Measurements from ENCODE around the gene AP1B1. TPM values are rescaled to one million over a fixed set of nuclear protein-coding genes. Genes with fewer than 3 reads are reported as not detected.
"Not testable (repeated sequence)": the region's sequence is repeated elsewhere in the genome, so short reads cannot be mapped to it uniquely, and the experiment has no call there.

The AP1B1 gene
- total RNA-seq, 2 experiments from 2014 or later: 56.6 to 59.9 TPM

DNA sequence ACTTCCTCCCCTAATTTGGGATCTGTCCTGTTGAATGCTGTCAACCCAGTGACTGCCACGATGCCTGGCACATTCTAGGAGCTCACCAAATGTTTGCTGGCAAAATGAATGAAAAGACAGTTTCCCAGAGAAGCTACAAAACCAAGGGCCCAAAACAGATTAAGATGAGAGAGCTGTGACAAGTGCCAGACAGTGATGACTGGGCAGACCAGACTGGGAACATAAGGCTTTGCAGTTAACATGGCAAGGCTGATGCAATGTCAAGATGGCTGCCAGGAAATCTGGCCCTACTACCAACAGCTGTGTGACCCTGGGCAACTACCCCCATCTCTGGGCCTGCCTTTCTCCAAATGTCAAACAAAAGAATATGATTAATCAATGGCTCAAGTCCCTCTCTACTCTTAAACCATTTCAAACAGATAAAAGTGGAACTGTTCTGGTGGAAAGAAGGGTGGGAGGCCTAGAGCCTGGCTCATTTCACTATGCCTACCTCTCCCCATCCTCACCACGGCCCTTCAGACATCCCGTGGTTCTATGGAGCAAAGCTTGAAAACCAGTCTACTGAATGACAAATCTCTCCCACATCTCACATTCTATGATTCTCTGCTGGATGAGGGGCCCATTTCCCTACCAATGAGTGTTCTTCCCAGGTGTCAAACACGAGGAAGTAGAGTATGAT, 12.8 kb downstream of the AP1B1 start:
- Mint-ChIP-seq H3K4me3 (no peak overlapping the region), H3K9me3 (ENCODE audit: low read depth) (no peaks in the 10 kb centered on the region), H3K27ac (peak overlapping the region; percentile 85), H3K36me3 (ENCODE audit: low read depth) (peaks cover 39% of the 10 kb centered on the region), H3K27me3 (no peaks in the 10 kb centered on the region), H3K4me1 (peaks cover 26% of the 10 kb centered on the region)
- ATAC-seq (peak; percentile 83), DNase-seq (peak; percentile 53)
- CTCF ChIA-PET: interaction anchor here (1.0 to 2.2 kb wide), 2 partner anchors 9 to 10 kb away, joined by 3 to 5 read pairs; no protein-coding TSS in a partner anchor
- intact Hi-C loops (cut with DNase I, micrococcal nuclease): no loop called here
- POLR2A ChIA-PET: no interaction called here

DNA sequence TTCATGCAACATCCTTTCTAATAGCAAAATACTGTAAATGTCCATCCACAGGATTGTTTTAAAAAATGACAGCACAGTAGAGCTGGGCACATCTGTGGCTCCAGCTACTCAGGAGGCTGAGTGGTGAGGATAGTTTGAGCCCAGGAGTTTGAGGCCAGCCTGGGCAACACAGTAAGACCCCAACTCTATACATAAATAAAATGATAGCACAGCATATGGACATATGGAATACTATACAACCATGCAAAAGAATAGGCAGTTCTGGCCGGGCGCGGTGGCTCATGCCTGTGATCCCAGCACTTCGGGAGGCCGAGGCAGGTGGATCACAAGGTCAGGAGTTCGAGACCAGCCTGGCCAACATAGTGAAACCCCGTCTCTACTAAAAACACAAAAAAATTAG, 13.6 kb downstream of the AP1B1 start:
- H3K4me1 Mint-ChIP-seq: peaks cover 25% of the 10 kb centered on the region
- CTCF ChIA-PET: interaction anchor here (1.0 kb wide), 1 partner anchor 9 kb away, joined by 3 read pairs; no protein-coding TSS in a partner anchor
- H3K27ac Mint-ChIP-seq: peak overlapping the region; percentile 25
- H3K27me3 Mint-ChIP-seq; ATAC-seq; intact Hi-C loops (cut with DNase I, micrococcal nuclease); H3K9me3 Mint-ChIP-seq (ENCODE audit: low read depth); DNase-seq; H3K4me3 Mint-ChIP-seq; POLR2A ChIA-PET: not testable (repeated sequence)
- H3K36me3 Mint-ChIP-seq (ENCODE audit: low read depth): peaks cover 39% of the 10 kb centered on the region

DNA sequence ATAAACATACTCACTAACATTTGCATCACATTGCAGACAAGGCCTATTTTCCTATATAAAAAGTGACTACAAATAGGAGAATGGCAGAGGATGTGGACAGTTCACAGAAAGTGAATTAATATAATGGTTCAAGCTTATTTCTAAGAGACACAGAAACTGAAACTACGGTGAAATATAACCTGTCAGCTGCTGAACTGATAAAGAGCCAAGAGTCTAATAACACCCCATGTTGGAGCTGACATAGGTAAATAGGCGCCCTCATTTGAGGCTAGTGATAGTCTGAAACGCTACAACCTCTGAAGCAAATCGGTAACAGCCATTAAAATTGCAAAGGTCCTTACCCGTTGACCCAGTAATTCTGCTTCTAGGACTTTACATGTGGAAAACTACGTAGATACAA, 14.0 kb downstream of the AP1B1 start:
- H3K9me3 Mint-ChIP-seq (ENCODE audit: low read depth): no peaks in the 10 kb centered on the region
- ChIA-PET CTCF (no interaction called here), POLR2A (no interaction called here)
- H3K4me1 Mint-ChIP-seq: peaks cover 27% of the 10 kb centered on the region
- H3K4me3 Mint-ChIP-seq: no peak overlapping the region
- ATAC-seq (no peak), DNase-seq (no peak)
- H3K27ac Mint-ChIP-seq: peak overlapping the region; percentile 25
- peaks cover 39% of the 10 kb centered on the region for H3K36me3 Mint-ChIP-seq (ENCODE audit: low read depth)
- H3K27me3 Mint-ChIP-seq: no peaks in the 10 kb centered on the region
- intact Hi-C loops (cut with DNase I, micrococcal nuclease): no loop called here

DNA sequence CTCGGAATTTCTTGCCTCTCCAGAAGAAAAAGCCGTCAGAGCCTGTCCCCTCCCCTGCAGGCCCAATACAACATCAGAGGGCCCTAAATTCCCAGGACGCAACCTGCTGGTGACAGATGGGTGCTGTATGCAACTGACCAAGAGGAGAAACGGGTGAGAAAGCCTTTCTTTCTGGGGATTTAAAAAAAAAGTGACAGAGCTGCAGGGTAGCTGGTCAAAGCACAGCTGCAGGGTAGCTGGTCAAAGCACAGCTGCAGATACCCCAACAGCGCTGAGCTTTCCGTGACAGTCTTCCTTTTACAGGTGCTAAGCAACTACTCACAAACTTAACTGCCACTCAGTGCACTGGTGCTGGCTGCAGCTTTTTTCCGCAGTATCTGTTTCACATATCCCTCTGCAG, 17.8 kb downstream of the AP1B1 start:
- Mint-ChIP-seq H3K27me3 (no peaks in the 10 kb centered on the region), H3K27ac (no peak overlapping the region), H3K9me3 (ENCODE audit: low read depth) (no peaks in the 10 kb centered on the region), H3K4me1 (peaks cover 23% of the 10 kb centered on the region), H3K4me3 (no peak overlapping the region), H3K36me3 (ENCODE audit: low read depth) (peaks cover 34% of the 10 kb centered on the region)
- DNase-seq (no peak), ATAC-seq (no peak)
- ChIA-PET CTCF (interaction anchor here (0.7 to 0.9 kb wide), 2 partner anchors 18 to 60 kb away, joined by 3 read pairs; partner anchors contain the start of gene AP1B1), POLR2A (no interaction called here)
- intact Hi-C loops (cut with DNase I, micrococcal nuclease): no loop called here

DNA sequence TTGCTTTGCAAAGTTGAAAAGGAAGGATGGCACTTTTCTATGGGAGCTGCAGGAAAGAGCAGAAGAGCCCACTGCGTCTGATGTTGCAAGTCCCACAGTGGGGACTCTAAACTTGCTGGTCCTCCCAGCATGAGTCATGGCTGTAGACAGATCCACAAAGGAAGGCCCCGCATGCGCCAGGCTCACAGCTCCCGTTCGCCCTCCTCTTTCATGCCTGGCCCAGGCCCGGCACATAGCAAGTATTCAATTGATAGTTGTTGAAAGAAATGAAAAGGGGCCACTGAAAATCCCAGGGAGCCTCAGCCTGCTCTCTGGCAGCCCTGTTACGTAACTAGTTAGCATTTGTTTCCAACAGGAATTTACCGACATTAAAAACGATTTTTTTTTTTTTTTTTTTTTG, 18.9 kb downstream of the AP1B1 start:
- Mint-ChIP-seq H3K27ac (no peak overlapping the region), H3K4me1 (peaks cover 16% of the 10 kb centered on the region), H3K36me3 (ENCODE audit: low read depth) (peaks cover 29% of the 10 kb centered on the region), H3K4me3 (no peak overlapping the region), H3K27me3 (no peaks in the 10 kb centered on the region), H3K9me3 (ENCODE audit: low read depth) (no peaks in the 10 kb centered on the region)
- ATAC-seq: no peak
- POLR2A ChIA-PET: no interaction called here
- CTCF ChIA-PET: interaction anchor here (0.7 kb wide), 1 partner anchor 26 kb away, joined by 3 read pairs; no protein-coding TSS in a partner anchor
- intact Hi-C loops (cut with DNase I, micrococcal nuclease): no loop called here
- no peak for DNase-seq

DNA sequence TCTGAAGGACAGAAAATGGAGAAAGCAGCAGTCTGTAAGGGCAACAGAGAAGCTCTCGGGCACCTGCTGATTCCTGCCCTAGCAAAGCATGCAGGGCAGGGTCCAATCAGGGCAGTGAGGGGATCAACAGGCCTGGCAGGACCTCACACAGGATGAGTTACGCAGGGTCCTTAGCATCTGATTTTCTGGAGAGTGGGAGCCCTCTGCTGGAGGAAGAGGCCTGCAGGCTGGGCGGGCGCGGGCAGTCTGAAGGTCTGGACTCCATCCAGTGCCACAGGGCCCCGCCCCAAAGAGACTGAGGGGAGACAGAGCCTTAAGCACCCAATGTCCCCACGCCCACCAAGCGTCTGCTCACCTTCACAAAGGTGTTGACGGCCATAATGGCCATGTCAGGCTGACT, 28.9 kb downstream of the AP1B1 start:
- Mint-ChIP-seq H3K27me3 (no peaks in the 10 kb centered on the region), H3K9me3 (ENCODE audit: low read depth) (no peaks in the 10 kb centered on the region), H3K4me1 (no peaks in the 10 kb centered on the region), H3K36me3 (ENCODE audit: low read depth) (peaks cover 32% of the 10 kb centered on the region), H3K4me3 (no peak overlapping the region), H3K27ac (no peak overlapping the region)
- intact Hi-C loops (cut with DNase I, micrococcal nuclease): no loop called here
- ChIA-PET POLR2A (interaction anchor here (1.2 kb wide), 1 partner anchor 88 kb away, joined by 4 read pairs; no protein-coding TSS in a partner anchor), CTCF (interaction anchor here (0.6 kb wide), 1 partner anchor 276 kb away, joined by 3 read pairs; no protein-coding TSS in a partner anchor)
- DNase-seq (peak; percentile 9), ATAC-seq (no peak)

DNA sequence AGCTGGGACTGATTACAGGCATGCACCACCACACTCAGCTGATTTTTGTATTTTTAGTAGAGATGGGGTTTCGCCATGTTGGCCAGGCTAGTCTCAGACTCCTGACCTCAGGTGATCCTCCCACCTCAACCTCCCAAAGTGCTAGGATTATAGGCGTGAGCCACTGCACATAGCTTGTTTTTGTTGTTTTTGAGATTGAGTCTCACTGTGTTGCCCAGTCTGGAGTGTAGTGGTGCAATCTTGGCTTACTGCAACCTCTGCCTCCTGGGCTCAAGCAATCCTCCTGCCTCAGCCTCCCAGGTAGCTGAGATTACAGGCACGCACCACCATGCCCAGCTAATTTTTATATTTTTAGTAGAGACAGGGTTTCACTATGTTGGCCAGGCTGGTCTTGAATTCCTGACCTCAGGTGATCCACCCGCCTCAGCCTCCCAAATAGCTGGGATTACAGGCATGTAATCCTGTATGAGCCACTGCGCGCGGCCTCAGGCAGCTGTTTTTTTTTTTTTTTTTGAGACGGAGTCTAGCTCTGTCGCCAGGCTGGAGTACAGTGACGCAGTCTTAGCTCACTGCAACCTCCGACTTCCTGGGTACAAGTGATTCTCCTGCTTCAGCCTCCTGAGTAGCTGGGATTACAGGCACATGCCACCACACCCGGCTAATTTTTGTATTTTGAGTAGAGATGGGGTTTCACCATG, 31.0 kb downstream of the AP1B1 start:
- ATAC-seq; H3K27ac Mint-ChIP-seq; H3K9me3 Mint-ChIP-seq (ENCODE audit: low read depth); POLR2A ChIA-PET; H3K4me1 Mint-ChIP-seq; H3K4me3 Mint-ChIP-seq; H3K27me3 Mint-ChIP-seq; DNase-seq; intact Hi-C loops (cut with DNase I, micrococcal nuclease): not testable (repeated sequence)
- CTCF ChIA-PET: interaction anchor here (0.7 kb wide), 1 partner anchor 90 kb away, joined by 3 read pairs; no protein-coding TSS in a partner anchor
- peaks cover 32% of the 10 kb centered on the region for H3K36me3 Mint-ChIP-seq (ENCODE audit: low read depth)

DNA sequence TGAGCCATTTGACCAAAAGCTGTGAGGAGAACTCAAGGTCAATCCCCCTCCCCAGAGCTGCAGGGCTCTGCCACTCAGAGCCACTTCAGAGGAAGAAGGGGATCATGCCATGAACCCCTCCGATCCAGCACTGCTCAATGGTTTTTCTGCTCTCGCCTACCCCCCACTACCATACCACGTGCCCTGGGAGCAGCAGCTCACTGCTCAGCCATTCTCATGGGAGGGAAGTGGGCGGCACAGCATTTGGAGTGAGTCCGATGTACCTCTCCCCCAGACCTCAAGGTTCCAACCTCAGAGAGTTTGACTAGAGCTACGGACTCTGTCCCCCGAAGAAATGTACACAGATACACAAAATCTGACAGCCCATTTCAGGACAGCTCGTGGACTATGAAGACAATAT, 34.5 kb downstream of the AP1B1 start:
- POLR2A ChIA-PET: no interaction called here
- intact Hi-C loops (cut with DNase I, micrococcal nuclease): no loop called here
- DNase-seq (no peak), ATAC-seq (no peak)
- Mint-ChIP-seq H3K9me3 (ENCODE audit: low read depth) (no peaks in the 10 kb centered on the region), H3K27me3 (no peaks in the 10 kb centered on the region), H3K4me3 (no peak overlapping the region), H3K4me1 (no peaks in the 10 kb centered on the region), H3K36me3 (ENCODE audit: low read depth) (peaks cover 21% of the 10 kb centered on the region), H3K27ac (no peak overlapping the region)
- CTCF ChIA-PET: no interaction called here

DNA sequence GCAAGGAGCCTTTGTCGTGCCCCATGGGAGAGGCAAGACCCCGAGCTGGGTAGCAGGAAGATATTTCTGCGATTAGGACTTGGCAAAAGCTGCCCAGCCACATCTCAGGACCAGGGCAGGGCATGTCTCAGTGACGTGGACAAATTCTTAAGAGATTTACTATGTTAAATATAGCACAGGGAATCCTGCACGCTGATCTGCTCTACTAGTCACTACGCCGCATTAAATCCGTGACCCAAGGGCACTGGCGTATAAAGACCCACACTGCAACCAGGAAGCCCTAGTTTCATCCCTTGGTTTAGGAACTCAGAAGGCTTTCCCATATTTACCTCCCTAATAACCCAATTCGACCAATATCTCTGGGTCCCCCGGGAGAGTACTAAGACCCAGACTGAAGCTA, 35.1 kb downstream of the AP1B1 start:
- Mint-ChIP-seq H3K27ac (no peak overlapping the region), H3K27me3 (no peaks in the 10 kb centered on the region), H3K4me1 (no peaks in the 10 kb centered on the region), H3K9me3 (ENCODE audit: low read depth) (no peaks in the 10 kb centered on the region), H3K4me3 (no peak overlapping the region), H3K36me3 (ENCODE audit: low read depth) (peaks cover 22% of the 10 kb centered on the region)
- ChIA-PET CTCF (no interaction called here), POLR2A (no interaction called here)
- DNase-seq: no peak
- intact Hi-C loops (cut with DNase I, micrococcal nuclease): no loop called here
- no peak for ATAC-seq

DNA sequence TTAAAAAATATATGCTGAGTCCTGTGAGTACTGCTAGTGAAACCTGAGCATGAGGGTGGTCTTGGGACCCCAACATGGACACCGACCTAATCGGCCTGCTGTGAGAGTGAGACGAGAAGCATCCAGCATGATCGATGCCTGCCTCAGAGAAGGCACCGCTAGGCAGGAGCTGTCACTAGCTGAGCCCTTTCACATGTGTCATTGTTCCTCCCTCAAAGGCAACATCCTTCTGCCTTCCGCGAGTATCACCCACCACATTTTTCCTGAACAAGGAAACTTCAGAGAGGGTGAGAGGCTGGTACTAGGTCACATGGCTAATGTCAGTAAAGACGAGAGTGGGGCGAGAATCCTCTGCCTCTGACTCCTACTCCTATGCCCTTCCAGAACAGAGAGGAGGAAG, 35.6 kb downstream of the AP1B1 start:
- Mint-ChIP-seq H3K27me3 (no peaks in the 10 kb centered on the region), H3K36me3 (ENCODE audit: low read depth) (peaks cover 19% of the 10 kb centered on the region), H3K4me3 (no peak overlapping the region), H3K9me3 (ENCODE audit: low read depth) (no peaks in the 10 kb centered on the region), H3K4me1 (no peaks in the 10 kb centered on the region), H3K27ac (no peak overlapping the region)
- CTCF ChIA-PET: no interaction called here
- POLR2A ChIA-PET: no interaction called here
- DNase-seq (no peak), ATAC-seq (no peak)
- intact Hi-C loops (cut with DNase I, micrococcal nuclease): no loop called here

DNA sequence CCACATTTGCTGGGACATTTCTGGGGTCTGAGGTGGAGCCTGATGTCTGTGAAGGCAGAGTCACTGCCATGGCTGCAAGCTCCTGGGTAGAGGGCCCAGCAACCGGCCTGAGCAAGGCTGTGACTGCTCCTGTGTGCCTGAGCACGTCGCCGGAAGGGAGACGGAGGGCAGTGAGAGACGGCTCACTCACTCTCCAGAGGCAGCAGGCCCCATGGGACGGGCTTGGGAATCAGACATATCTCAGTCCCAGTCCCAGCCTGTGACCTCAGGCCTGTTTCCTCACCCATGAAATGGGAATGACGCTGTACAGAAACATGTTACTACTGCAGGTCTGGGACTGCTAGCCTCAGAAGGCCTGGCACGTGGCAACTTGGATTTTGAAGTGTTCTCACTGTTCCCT, 36.5 kb downstream of the AP1B1 start:
- intact Hi-C loops (cut with DNase I, micrococcal nuclease): no loop called here
- Mint-ChIP-seq H3K4me1 (no peaks in the 10 kb centered on the region), H3K9me3 (ENCODE audit: low read depth) (no peaks in the 10 kb centered on the region), H3K27ac (no peak overlapping the region), H3K4me3 (no peak overlapping the region), H3K36me3 (ENCODE audit: low read depth) (peaks cover 24% of the 10 kb centered on the region), H3K27me3 (no peaks in the 10 kb centered on the region)
- CTCF ChIA-PET: interaction anchor here (0.6 kb wide), 1 partner anchor 10 kb away, joined by 3 read pairs; no protein-coding TSS in a partner anchor
- POLR2A ChIA-PET: no interaction called here
- DNase-seq (no peak), ATAC-seq (no peak)

DNA sequence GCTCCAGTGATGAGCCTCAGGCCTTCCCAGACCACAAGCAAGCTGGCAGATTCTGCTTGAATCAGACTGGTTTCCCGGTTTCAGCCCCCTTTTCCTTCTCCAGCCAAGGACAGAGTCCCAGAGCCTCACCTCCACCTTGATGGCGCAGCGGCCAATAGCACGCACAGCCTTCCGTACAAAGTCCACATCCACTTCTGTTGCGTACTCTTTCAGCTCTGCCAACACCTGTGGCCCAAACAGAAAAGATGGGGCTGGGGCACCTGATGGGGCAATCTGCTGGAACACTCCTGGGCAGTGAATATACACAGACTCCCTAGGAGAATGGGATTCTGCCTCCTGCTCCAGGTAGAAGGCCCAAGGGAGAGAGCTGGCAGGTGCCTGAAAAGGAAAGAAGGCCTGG, 37.3 kb downstream of the AP1B1 start:
- ATAC-seq (no peak), DNase-seq (no peak)
- Mint-ChIP-seq H3K27ac (no peak overlapping the region), H3K27me3 (no peaks in the 10 kb centered on the region), H3K36me3 (ENCODE audit: low read depth) (peaks cover 24% of the 10 kb centered on the region), H3K9me3 (ENCODE audit: low read depth) (no peaks in the 10 kb centered on the region), H3K4me3 (no peak overlapping the region), H3K4me1 (no peaks in the 10 kb centered on the region)
- ChIA-PET POLR2A (no interaction called here), CTCF (interaction anchor here (0.6 kb wide), 1 partner anchor 9 kb away, joined by 3 read pairs; no protein-coding TSS in a partner anchor)
- intact Hi-C loops (cut with DNase I, micrococcal nuclease): no loop called here

Data from activated CD4-positive, alpha-beta T cell treated with anti-CD3 and anti-CD28 coated beads for 36 hours (primary cell).